ENCODE measurements around the gene TMEM51.

- TF ChIP-seq CTCF (IDR thresholded peaks at IDR 0.05), result no peak
- no peak for TF ChIP-seq AFF4 (CRISPR knock-in tag; IDR thresholded peaks at IDR 0.05; ENCODE audit: borderline replicate concordance)
- TF ChIP-seq FOXK1 (CRISPR knock-in tag; IDR thresholded peaks at IDR 0.05), result no peak
- no peak for TF ChIP-seq E2F1 (CRISPR knock-in tag; IDR thresholded peaks at IDR 0.05)
- TF ChIP-seq ATF2 (CRISPR knock-in tag; IDR thresholded peaks at IDR 0.05; ENCODE audit: borderline replicate concordance, low read depth), result no peak
- TF ChIP-seq SOX15 (CRISPR knock-in tag; IDR thresholded peaks at IDR 0.05), result no peak
- TF ChIP-seq IRF2 (CRISPR knock-in tag; IDR thresholded peaks at IDR 0.05; ENCODE audit: borderline replicate concordance, low read depth), result no peak
- TF ChIP-seq MAX (CRISPR knock-in tag; IDR thresholded peaks at IDR 0.05), result no peak
- no peak for TF ChIP-seq NR2C2 (CRISPR knock-in tag; IDR thresholded peaks at IDR 0.05)
- no peak for TF ChIP-seq MLX (CRISPR knock-in tag; IDR thresholded peaks at IDR 0.05)
- no peak for TF ChIP-seq CREM (CRISPR knock-in tag; IDR thresholded peaks at IDR 0.05)
These were observed 38.7 kb upstream of the TMEM51 start for GRCh38 chr1:15114884-15115283.
